GM19468 (cell line): ENCODE results near the gene PLCB2.

ENCODE experiments used
- ATAC-seq: cut with Tn5 transposase; IDR thresholded peaks from one replicate; pipeline ENCODE4 v1.9.1; 2021; ENCODE audit warnings: mild to moderate bottlenecking, moderate library complexity, moderate number of reproducible peaks; ENCODE audit not compliant: unreplicated experiment; ENCODE audit errors: extremely low read depth

Gene PLCB2, protein sequence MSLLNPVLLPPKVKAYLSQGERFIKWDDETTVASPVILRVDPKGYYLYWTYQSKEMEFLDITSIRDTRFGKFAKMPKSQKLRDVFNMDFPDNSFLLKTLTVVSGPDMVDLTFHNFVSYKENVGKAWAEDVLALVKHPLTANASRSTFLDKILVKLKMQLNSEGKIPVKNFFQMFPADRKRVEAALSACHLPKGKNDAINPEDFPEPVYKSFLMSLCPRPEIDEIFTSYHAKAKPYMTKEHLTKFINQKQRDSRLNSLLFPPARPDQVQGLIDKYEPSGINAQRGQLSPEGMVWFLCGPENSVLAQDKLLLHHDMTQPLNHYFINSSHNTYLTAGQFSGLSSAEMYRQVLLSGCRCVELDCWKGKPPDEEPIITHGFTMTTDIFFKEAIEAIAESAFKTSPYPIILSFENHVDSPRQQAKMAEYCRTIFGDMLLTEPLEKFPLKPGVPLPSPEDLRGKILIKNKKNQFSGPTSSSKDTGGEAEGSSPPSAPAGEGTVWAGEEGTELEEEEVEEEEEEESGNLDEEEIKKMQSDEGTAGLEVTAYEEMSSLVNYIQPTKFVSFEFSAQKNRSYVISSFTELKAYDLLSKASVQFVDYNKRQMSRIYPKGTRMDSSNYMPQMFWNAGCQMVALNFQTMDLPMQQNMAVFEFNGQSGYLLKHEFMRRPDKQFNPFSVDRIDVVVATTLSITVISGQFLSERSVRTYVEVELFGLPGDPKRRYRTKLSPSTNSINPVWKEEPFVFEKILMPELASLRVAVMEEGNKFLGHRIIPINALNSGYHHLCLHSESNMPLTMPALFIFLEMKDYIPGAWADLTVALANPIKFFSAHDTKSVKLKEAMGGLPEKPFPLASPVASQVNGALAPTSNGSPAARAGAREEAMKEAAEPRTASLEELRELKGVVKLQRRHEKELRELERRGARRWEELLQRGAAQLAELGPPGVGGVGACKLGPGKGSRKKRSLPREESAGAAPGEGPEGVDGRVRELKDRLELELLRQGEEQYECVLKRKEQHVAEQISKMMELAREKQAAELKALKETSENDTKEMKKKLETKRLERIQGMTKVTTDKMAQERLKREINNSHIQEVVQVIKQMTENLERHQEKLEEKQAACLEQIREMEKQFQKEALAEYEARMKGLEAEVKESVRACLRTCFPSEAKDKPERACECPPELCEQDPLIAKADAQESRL

DNA sequence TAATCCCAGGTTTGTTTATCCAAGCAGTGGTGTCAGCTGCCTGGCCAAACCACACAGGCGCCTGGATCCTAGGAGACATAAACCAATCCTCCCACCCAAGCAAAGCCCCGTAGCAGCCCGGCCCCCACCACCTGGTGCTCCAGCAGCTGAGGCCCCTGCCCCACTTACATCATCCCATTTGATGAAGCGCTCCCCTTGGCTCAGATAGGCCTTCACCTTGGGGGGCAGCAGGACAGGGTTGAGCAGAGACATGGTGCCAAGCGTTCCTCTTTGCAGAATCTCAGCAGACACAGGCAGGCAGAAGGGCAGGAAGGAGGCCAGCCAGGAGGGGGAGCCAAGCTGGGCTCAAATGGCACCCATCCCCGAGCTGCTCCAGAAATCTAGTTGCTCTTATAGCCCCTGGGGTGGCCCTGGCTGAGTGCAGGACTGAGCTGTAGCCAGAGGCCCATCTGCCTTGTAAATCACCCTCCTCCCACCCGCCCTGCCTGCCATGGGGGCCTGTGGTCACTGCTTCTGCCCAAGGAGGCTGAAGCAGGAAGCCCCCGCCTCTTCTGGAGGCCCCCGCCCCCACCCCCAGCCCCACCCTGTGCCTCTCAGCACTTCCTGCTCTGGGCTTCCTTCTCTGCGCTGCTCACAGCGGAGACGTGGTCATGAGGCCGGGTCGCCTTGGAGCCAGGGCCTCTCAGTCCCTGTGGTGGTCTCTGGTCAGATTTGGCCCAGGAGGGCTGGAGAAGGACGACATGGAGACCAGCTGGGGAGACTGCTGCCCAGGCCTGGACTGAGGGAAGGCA lies at the start of gene PLCB2:
TSS of gene PLCB2 (minus strand) at position 515 of the 791 bp plus-strand sequence. CDS start at position 252, 263 bp downstream.
- ATAC-seq: peak; percentile 48

DNA sequence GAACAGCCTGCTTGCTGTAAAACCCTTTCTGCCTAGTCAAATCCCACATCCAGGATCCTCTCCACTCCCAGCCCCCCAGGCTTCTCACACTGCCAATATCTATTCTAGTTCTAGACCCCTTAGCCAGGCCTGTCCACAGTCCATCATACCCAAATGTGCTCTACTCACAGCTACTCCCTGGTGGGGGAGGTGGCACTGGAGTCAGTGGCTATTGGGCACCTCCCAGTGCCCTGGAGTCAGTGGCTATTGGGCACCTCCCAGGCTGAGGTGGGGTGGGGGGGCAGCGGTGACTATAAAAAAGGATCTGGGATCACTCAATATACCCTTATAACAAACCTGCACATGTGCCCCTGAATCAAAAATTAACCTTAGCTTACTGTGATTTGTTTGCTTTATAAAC lies 49.5 kb upstream of the PLCB2 start:
- no peak for ATAC-seq

DNA sequence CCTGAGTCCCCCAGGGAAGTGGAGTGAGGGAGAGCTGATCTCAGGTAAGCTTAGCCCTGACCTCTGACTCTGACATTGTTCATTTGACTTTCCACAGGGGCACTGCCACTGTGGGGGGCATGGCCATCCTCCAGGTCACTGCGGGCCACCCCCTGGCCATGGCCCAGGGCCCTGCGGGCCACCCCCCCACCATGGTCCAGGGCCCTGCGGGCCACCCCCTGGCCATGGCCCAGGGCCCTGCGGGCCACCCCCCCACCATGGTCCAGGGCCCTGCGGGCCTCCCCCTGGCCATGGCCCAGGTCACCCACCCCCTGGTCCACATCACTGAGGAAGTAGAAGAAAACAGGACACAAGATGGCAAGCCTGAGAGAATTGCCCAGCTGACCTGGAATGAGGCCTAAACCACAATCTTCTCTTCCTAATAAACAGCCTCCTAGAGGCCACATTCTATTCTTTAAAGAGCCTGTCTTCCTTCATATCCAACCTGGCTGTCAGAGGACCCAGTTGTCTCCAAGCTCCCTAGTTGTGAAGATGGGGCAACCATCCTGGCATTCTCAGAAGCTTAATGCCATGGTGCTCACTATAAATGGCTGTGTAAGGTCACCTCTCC lies 48.3 kb upstream of the PLCB2 start:
- no peak for ATAC-seq

DNA sequence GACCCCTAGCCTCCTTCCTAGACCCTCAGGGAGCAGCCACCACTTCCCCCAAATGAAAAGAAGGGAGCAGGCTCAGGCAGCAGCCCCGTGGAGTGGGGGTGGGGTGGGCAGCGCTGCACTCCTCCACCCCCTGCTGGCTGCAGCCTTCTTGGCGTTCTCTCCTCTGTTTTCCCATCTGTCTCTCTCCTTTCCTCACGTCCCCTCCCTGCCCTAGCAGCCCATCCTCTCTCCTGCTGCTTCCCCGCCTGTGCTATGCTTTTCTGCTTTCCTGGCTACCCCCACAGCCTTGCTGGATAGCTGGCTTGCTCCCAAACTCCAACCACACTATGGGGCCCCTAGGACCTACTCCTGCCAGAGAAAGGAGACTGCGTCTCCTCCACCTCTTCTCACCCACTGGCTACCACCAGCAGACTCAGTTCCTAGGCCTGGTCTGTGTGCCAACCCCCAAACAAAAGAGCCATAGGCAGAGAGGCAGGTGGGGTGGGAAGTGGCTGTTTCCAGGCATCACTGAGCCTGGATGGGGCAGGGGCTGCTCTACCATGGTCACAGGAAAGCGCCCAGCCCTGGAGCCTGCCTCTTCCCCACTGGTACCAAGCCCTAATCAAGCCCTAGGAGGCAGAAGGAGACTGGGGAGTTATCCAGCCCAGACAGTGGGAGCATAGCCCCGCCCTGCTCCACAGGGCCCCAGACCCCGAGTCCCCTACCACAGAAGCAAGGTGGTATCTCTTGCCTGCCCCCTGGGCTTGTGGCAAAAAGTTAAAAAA lies 46.9 kb upstream of the PLCB2 start:
- no peak for ATAC-seq

DNA sequence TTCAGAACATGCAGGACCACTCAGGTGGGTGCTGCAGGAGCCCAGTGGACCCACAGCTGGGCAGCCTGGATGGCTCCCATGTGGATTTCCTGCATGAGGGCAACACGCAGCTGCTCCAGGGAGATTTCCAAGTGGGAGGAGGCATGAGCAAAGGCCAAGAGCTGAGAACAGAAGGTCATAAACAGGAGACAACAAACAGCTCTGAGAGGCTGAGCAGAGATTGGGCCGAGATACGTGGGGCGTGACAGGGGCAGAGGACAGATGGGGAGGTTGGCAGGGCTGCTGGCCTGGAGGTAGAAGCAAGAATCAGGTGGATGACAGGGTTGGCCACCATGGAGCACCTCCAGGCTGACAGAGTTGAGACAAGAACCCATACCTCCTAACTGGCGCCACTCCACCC lies 46.0 kb upstream of the PLCB2 start:
- ATAC-seq: no peak

DNA sequence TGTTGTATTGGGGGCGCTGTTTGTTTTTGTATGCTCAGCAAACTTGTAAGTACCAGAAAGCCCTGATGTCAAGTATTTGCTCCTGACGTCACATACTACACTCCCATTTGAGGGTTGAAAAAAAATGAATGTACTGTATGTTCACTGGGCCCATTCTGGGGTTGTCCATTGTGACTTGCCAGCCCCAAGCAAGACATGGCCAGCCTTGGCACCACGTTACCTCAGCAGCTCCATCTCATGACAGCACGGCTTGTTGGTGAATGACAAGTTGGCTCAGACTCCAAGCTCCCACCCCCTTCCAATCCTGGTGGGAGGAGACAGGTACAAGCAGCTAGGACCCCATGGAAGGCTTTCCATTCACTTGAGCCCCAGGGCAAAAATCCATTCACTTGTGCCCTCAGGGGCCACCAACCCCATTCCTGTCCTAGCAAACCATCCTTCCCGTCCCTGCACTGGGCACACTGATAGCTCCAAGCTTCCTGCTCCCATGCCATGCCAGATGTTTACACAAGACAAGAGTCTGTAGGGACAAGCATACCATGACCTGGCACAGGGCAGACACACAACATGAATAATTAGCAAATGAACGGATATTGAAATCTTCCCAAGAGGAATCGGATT lies 44.7 kb upstream of the PLCB2 start:
- ATAC-seq: no peak

DNA sequence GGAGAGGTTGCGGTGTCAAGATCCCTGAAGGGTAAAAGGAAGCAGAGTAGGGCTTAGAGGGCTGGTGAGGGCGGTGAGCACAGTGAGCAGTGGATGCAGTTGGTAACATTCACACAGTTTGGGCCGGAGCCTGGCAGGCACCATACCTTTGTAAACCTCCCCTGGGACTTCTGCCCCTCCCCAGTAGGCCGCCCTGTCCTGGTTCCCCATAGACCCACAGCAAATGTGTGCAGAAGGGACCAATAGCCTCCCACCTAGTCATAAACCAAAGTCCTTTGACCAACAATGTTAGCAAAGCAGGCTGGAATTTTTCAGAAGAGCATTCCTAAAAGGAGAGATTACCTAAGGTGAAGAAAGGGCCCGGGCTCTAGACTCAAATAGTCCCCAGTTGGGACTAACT lies 41.4 kb upstream of the PLCB2 start:
- ATAC-seq: no peak

DNA sequence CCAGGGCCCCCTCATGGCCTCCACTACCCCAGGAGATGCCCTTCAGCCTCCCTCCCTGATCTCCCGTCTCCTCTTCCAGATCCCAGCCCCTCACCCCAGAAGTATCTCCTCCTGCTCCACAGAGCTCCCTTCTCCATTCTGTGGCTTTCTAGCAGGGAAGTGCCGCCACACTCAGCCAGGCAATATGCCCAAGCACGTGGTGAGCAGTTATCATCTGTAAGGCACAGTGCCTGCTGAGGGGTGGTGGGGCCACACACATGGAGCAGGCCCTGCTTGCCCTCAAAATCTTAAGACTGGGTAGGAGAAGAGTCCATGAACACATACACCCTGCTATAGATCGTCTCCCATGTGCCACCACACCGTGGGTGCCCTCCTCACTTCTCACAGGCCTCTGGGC lies 40.7 kb upstream of the PLCB2 start:
- no peak for ATAC-seq

DNA sequence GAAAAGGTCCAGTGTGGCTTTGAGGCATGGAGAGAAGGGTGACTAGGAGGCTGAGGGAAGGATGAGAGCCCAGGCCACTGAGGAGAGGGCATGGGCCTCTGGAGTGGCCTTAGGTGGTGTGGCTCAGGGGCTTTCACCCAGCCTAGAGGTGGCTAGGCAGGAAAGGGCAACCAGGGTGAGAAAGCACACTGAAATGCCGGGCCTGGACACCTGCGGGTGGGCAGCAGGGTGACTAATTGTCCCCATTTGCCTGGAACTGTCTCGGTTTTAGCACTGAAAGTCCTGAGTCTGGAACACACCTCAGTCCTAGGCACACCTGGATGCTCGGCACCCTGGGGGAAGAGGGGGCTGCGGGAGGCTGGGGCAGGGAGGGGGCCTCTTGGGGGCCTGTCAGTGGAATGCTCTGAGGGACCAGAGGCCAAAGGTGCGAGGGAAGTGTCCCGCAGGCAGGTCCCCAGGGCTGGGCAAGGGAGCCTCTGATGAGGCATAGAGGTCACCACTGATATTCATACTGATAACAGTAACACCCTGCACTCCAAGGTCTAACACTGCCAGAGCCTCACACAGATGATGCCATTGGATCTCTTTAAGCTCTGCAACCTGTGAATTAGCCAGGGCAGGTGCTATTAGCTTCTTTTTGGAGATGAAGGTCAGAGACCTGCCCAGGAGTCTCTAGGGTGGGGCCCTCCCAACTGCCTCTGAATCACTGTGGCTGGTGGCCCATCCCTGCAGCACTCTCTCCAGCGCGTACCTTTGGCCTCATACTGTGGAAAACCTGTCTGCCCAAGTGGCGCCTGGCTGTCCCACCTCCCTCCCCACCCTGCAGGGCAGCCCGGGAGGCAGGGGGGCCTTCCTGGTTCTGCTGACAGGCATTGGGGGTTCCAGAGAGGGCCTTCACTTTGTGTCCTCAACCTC lies 40.1 kb upstream of the PLCB2 start:
- no peak for ATAC-seq

DNA sequence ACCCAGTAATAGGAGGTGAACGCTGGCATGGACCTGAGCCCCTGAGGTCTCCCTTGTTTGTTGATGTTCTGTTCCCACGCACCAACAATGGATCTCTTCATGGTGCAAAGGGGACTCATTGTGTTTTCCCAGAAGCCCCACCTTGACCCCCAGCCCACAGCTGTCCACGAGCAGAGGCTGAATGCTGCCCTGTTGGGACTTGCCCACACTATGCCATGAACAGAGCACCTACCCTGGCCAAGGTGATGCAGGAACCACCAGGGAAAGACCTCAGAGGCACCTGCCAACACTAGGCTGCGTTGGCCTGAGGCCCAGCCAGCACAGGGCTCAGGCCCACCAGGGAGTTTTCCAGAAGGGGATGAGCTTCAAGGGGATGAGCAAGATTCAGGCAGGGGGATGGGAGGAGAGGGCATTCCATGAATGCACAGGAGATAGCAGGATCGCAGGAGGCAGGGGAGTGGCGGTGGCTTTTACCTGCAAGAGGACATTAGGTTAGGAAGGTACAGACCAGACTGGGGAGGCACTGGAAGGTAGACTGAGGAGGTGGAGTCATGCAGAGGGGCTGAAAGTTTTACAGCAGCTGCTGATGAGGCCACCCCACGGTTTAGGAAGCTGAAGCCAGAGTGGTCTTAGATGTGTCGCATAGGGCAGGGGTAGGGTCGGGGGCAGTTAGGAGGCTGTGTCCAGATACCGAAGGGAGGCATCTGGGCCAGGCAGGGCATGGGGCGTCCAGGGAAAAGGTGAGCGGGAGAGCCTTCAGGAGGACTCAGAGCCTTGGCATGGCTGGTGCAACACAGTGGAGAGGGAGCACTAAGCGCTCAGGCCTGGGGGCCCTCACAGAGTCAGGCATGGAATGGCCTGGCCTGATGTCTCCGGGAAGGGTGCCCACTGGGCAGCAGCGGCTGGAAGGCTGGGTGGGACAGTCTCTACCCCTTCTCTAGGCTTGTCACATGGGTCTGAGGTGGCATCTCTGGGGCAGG lies 39.1 kb upstream of the PLCB2 start:
- no peak for ATAC-seq

DNA sequence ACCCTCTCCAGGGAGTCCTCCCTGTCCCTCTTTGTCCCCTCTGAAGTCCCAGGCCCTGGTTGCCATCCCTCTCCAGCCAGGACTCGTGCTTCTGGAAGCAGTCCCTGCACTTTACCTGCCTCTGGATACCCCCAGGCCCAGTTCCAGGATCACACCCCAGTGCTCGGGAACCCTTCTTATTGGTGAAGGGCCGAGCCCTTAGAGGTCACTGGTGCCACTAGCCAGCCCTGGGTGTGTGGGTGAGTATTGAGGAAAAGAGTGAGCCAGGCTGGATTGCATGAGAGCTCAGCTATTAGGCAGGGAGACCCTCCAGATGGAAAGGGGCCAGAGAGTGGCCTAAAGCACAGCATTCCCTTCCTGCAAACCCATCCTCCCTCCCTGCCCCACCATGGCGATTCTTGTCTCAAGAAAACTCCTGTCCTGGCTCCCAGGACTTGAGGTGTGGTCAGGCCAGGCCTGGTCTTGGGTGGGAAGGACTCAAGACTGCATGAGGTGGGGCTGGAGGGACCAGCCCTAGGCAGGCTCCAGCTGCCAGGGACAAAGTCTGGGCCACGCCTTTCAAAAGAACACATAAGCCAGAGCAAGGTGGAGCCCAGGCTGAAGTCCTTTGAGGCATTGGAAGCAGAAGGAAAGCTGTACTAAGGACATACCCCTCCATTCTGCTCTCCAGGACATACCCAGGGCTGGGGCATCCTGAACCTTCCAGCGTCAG lies 38.3 kb upstream of the PLCB2 start:
- ATAC-seq: no peak

DNA sequence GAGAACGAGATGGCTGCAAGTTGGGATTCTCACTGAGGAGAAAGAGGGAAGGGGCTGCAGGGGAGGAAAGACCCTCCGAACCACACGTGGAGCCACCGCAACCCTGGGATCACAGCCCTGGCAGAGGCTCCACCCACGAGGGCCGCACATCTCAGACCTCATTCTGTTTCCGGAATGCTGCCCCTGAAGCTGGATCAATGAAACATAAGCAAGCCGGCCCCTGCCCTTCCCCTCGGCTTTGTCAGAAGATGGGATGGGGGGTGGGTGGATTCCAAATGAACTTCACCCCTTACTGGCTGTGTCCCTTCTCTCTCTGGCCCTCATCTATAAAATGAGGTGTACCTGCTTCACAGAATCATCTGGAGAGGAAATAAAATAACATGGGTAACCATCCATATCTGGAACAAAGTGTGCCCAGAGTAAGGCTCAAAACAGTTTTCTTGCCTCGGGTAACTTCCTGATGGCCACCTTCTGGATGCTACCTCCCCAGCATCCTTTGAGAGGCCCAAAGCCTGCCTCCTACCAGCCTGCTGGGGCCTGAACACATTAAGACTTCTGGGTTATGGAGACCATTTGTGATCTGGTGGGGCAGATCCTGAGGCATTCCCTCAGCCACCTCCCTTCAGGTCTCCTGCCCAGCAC lies 37.6 kb upstream of the PLCB2 start:
- no peak for ATAC-seq

DNA sequence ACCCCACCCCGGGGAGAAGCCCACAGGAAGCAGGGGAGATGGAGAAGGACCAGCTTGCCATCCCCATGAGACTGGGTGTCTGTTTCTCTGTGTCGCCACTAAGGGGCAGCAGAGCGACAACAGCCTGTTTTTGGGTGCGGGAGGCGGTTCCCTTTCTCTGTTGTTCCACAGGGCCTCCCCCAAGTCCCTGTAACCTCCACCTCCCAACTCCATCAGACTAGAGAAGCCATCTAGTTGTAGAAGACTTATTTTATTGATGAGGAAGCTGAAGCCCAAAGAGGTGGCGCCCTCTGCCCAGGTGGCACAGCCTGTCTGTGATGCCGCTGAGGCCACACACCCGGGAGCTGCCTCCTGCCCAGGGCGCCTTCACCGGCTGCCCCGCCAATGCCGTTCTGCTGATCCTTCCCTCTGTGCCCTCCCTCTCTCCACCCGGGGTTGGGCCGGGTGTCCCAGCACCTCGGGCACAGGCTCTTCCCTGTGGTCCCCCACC lies 36.9 kb upstream of the PLCB2 start:
- ATAC-seq: no peak

DNA sequence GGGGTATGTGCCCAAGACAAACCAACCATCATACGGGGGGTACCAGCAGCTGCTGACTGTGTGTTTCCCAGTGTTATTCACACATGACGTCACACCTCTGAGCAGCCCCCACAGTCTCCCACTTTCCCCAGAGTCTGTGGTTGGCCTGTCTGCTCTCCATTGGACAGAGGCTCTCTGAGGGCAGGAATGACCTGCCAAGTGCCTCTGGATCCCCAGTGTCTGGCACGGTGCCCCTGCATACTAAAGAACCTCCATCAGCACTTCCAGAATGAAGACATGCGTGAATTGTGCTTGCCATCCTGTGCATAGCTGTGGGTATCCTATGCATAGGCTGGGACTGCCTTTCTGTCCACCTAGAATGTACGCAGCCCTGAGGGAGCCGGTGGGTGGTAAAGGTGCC lies 36.5 kb upstream of the PLCB2 start:
- no peak for ATAC-seq

DNA sequence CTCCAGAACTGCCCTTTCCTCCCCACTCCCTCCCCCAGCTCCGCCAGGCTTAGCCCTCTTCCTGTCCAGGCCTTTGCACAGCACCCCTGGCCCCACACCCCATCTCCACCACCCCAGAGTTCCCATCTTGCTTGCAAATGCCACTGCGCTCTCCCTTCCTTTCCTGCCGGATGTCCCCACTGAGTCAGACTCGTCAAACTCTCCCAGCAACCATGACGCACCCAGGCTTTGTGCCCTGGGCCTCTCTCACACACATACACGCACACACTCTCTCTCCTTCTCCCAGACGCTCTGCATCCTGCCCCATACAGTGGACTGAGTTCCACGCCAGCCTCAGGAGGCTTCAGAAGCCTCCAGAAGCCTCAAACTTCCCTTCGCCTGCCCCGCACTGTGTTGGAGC lies 35.8 kb upstream of the PLCB2 start:
- no peak for ATAC-seq
